Measurements from ENCODE around the gene WNT10A. TPM values are rescaled to one million over a fixed set of nuclear protein-coding genes. Genes with fewer than 3 reads are reported as not detected.

The WNT10A gene
- total RNA-seq, 2 experiments from 2014 or later, result 4.8 to 6.6 TPM

DNA sequence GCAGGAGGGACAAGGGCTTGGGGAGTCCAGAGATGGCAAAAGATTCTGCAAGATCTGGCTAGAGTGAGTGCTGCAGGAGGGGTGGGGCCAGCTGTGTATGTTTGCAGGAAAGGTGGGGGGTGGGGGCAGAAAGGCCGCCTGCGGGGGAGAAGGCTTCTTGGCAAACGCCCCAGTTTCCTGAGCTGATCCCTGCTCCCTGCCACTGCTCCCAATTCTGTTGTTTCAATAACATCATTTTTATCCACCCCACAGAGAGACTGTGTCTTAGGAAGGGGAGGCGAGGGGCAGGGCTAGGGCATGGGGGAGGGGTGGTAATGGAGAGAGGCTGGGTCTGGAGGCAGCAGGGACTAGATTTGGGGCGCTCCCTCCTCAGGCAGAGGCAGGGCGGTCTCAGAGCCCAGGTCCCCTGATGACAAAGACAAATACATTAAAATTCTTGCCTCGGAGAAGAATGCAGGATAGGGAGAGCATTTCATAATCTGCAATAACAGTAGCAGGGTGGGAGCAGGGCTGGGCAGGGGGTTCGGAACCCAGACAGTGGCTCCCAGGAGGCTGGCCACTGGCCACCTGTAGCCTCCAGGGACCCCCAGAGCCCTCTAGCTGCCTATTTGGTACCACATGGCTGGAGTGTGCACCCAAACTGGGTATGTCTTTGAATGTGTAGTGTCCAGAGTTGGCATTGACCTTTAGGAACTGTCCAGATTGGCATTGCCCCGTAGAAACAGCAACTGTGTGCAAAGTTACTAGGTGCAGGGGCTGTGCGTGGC is 23.1 kb upstream of the WNT10A start:
- intact Hi-C loops (cut with DNase I, micrococcal nuclease), result loop anchor here in 1 of 2 experiments (5.0 kb wide), 1 partner anchor 120 kb away; no protein-coding TSS in a partner anchor
- H3K36me3 ChIP-seq (ENCODE audit: insufficient read depth, low read length), result no peaks in the 10 kb centered on the region
- no peak overlapping the region for H3K27ac Mint-ChIP-seq
- peaks cover 0 to 20% of the 10 kb centered on the region in 2 experiments for H3K9me3 ChIP-seq (ENCODE audit: control insufficient read depth in 1 of 2, insufficient read depth in 1 of 2, low read length in 2 of 2)
- no peaks in the 10 kb centered on the region for H3K9me3 Mint-ChIP-seq
- H3K36me3 Mint-ChIP-seq (ENCODE audit: low read depth), result no peaks in the 10 kb centered on the region
- H3K4me3 ChIP-seq (ENCODE audit: low read length), result no peak overlapping the region
- ChIA-PET POLR2A (no interaction called here), CTCF (interaction anchor here (1.2 to 1.9 kb wide), 2 partner anchors 19 to 40 kb away, joined by 4 to 5 read pairs; no protein-coding TSS in a partner anchor)
- peaks cover 94% of the 10 kb centered on the region for H3K27me3 Mint-ChIP-seq
- DNase-seq (peak in 1 of 14 experiments; percentile 26), ATAC-seq (ENCODE audit: poor library complexity) (no peak)
- H3K4me3 Mint-ChIP-seq, result no peak overlapping the region
- TF ChIP-seq, protein P1, sequence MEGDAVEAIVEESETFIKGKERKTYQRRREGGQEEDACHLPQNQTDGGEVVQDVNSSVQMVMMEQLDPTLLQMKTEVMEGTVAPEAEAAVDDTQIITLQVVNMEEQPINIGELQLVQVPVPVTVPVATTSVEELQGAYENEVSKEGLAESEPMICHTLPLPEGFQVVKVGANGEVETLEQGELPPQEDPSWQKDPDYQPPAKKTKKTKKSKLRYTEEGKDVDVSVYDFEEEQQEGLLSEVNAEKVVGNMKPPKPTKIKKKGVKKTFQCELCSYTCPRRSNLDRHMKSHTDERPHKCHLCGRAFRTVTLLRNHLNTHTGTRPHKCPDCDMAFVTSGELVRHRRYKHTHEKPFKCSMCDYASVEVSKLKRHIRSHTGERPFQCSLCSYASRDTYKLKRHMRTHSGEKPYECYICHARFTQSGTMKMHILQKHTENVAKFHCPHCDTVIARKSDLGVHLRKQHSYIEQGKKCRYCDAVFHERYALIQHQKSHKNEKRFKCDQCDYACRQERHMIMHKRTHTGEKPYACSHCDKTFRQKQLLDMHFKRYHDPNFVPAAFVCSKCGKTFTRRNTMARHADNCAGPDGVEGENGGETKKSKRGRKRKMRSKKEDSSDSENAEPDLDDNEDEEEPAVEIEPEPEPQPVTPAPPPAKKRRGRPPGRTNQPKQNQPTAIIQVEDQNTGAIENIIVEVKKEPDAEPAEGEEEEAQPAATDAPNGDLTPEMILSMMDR (IDR thresholded peaks at IDR 0.05), result no peak
- H3K27ac ChIP-seq (ENCODE audit: low read depth in 1 of 2, low read length in 2 of 2), result no peak overlapping the region
- peaks cover 32% of the 10 kb centered on the region for H3K4me1 ChIP-seq (ENCODE audit: insufficient read depth, low read length)
- H3K4me1 Mint-ChIP-seq (ENCODE audit: low read depth), result peaks cover 29% of the 10 kb centered on the region
- peaks cover 63 to 82% of the 10 kb centered on the region in 2 experiments for H3K27me3 ChIP-seq (ENCODE audit: control insufficient read depth in 1 of 2, insufficient read depth in 2 of 2, low read length in 2 of 2)

DNA sequence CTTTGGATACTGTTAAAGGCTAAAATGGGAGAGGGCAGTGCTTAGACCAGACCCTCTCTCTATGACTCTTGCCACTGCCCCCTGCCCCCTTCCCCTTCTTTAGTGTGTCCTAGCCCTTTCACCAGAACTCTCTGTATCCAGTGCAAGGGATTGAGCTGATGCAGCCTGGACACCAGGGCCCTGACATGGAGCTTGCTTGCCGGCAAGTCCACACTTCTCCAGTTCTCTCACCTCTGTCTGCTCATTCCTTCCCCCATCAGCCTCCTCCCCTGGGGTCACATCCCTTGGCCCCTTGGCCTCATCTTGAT is 22.6 kb upstream of the WNT10A start:
- DNase-seq (no peak), ATAC-seq (ENCODE audit: poor library complexity) (no peak)
- TF ChIP-seq, protein P1 (IDR thresholded peaks at IDR 0.05), result no peak
- no peak overlapping the region for H3K4me3 ChIP-seq (ENCODE audit: low read length)
- Mint-ChIP-seq H3K4me3 (peak overlapping the region; percentile 32), H3K27ac (no peak overlapping the region), H3K27me3 (peaks cover 93% of the 10 kb centered on the region), H3K4me1 (ENCODE audit: low read depth) (peaks cover 29% of the 10 kb centered on the region), H3K36me3 (ENCODE audit: low read depth) (no peaks in the 10 kb centered on the region), H3K9me3 (no peaks in the 10 kb centered on the region)
- intact Hi-C loops (cut with DNase I, micrococcal nuclease), result loop anchor here in 1 of 2 experiments (5.0 kb wide), 1 partner anchor 119 kb away; no protein-coding TSS in a partner anchor
- ChIA-PET CTCF (interaction anchor here (1.2 to 1.9 kb wide), 2 partner anchors 18 to 40 kb away, joined by 4 to 5 read pairs; no protein-coding TSS in a partner anchor), POLR2A (no interaction called here)
- no peak overlapping the region for H3K27ac ChIP-seq (ENCODE audit: low read depth in 1 of 2, low read length in 2 of 2)
- peaks cover 0 to 20% of the 10 kb centered on the region in 2 experiments for H3K9me3 ChIP-seq (ENCODE audit: control insufficient read depth in 1 of 2, insufficient read depth in 1 of 2, low read length in 2 of 2)
- no peaks in the 10 kb centered on the region for H3K36me3 ChIP-seq (ENCODE audit: insufficient read depth, low read length)
- H3K27me3 ChIP-seq (ENCODE audit: control insufficient read depth in 1 of 2, insufficient read depth in 2 of 2, low read length in 2 of 2), result peaks cover 60 to 85% of the 10 kb centered on the region in 2 experiments
- peaks cover 27% of the 10 kb centered on the region for H3K4me1 ChIP-seq (ENCODE audit: insufficient read depth, low read length)

DNA sequence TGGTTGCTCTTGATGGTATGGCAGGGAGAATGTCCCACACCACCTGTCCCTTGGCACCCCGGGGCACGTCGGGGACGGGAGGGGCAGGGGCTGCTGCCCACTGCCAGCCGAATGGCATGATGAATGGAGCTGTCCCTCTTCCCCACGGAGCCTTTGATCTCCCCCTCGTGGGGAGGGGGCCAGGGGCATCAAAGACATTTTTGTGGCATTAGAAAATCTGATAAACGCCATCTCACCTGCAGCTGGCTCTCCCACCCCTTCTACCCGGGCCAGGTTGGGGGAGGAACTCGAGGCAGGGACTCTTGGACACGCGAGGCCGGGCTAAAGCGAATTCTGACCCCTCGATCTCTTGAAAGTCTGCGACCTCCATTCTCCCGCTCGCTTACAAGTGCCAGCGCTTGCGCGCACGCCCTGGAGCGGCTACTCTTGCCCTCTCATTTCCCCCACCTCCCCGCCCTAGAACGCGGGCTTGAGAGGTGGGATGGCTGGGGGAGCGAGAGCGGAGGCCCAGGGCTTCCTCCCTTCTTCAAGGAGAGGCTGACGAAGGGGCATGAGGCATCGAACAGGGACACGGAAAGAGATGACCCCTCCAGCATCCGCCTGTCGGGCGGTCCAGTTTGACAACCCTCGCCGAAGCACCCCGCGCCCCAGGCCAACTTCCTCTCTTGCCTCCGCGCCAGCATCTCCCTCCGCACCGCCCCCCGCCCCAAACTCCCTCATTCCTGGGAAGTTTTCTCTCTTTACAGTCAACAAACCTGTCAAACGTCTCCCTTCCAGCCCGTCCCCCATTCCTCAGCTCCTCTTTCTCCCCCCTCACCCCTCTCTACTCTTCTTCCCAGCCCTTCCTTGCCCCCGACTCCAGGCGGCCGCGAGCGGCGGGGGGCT is 21.7 kb upstream of the WNT10A start:
- DNase-seq (peak in 1 of 14 experiments; percentile 32), ATAC-seq (ENCODE audit: poor library complexity) (no peak)
- Histone ChIP-seq H3K36me3 (ENCODE audit: insufficient read depth, low read length) (no peaks in the 10 kb centered on the region), H3K27me3 (ENCODE audit: control insufficient read depth in 1 of 2, insufficient read depth in 2 of 2, low read length in 2 of 2) (peaks cover 58 to 81% of the 10 kb centered on the region in 2 experiments), H3K4me3 (ENCODE audit: low read length) (no peak overlapping the region), H3K9me3 (ENCODE audit: control insufficient read depth in 1 of 2, insufficient read depth in 1 of 2, low read length in 2 of 2) (peaks cover 0 to 20% of the 10 kb centered on the region in 2 experiments), H3K27ac (ENCODE audit: low read depth in 1 of 2, low read length in 2 of 2) (no peak overlapping the region), H3K4me1 (ENCODE audit: insufficient read depth, low read length) (peaks cover 25% of the 10 kb centered on the region)
- Mint-ChIP-seq H3K4me3 (peak overlapping the region; percentile 75), H3K4me1 (ENCODE audit: low read depth) (peaks cover 29% of the 10 kb centered on the region), H3K27me3 (peaks cover 93% of the 10 kb centered on the region), H3K36me3 (ENCODE audit: low read depth) (no peaks in the 10 kb centered on the region), H3K9me3 (no peaks in the 10 kb centered on the region), H3K27ac (no peak overlapping the region)
- ChIA-PET POLR2A (interaction anchor here (1.2 kb wide), 1 partner anchor 39 kb away, joined by 3 read pairs; no protein-coding TSS in a partner anchor), CTCF (interaction anchor here (1.2 to 1.9 kb wide), 2 partner anchors 18 to 39 kb away, joined by 4 to 5 read pairs; no protein-coding TSS in a partner anchor)
- TF ChIP-seq, protein P1 (IDR thresholded peaks at IDR 0.05), result no peak
- intact Hi-C loops (cut with DNase I, micrococcal nuclease), result loop anchor here in 1 of 2 experiments (5.0 kb wide), 1 partner anchor 118 kb away; no protein-coding TSS in a partner anchor
